Left forelimb (tissue), 1 donor: ENCODE measurements around the gene NEK1.

ENCODE experiments used
- DNase-seq: peaks from one replicate; pipeline ENCODE4 v3.0.0-alpha.2; 2018; ENCODE audit warnings: low spot score

The NEK1 gene

DNA sequence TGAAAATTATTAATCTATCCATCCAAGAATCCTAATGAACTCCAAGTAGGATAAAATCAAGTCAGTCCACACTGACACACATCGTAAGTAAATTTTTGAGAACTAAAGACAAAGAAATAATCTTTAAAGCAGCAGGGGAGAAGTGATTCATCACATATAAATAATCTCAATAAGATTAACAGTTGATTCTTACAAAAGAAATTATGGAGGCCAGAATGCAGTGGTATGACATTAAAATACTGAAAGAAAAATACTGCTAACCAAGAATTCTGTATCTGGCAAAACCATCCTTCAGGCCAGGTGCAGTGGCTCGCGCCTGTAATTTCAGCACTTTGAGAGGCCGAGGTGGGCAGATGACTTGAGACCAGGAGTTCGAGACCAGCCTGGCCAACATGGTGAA lies 245.6 kb downstream of the NEK1 start:
- DNase-seq, result no peak

DNA sequence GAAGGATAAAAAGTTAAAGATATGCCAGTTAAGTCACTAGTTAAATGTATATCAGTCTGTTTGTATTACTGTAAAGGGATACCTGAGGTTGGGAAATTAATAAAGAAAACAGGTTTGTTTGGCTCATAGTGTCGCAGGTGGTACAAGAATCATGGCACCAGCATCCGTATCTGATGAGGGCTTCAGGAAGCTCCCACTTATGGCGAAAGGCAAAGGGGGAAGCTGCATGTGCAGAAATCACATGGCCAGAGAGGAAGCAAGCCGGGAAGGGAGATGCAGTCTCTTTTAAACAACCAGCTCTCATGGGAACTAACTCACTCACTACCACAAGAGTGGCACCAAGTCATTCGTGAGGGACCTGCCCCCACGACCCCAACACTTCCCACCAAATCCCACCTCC lies 249.8 kb downstream of the NEK1 start:
- DNase-seq, result no peak

DNA sequence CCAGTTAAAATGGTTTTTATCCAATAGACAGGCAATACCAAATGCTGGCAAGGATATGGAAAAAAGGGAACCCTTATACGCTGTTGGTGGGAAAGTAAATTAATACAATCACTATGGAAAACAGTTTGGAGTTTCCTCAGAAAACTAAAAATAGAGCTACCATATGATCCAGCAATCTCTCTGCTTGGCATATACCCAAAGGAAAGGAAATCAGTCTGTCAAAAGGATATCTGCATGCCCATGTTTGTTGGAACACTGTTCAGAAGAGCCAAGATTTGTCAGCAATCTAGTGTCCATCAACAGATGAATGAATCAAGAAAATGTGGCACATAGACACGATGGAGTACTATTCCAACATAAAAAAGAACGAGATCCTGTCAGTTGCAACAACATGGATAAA lies 250.6 kb downstream of the NEK1 start:
- DNase-seq, result no peak

DNA sequence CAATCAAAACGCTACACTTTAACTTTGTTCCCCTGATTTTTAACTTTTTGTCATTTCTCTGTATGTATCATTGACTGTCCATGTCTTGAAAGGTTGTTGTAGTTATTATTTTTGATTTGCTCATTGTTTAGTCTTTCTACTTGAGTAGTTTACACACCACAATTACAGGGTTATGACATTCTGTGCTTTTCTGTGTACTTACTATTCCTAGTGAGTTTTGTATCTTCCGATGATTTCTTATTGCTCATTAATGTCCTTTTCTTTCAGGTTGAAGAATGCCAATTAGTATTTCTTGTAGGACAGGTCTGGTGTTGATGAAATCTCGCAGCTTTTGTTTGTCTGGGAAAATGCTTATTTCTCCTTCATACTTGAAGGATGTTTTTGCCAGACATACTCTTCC lies 252.4 kb downstream of the NEK1 start:
- no peak for DNase-seq

DNA sequence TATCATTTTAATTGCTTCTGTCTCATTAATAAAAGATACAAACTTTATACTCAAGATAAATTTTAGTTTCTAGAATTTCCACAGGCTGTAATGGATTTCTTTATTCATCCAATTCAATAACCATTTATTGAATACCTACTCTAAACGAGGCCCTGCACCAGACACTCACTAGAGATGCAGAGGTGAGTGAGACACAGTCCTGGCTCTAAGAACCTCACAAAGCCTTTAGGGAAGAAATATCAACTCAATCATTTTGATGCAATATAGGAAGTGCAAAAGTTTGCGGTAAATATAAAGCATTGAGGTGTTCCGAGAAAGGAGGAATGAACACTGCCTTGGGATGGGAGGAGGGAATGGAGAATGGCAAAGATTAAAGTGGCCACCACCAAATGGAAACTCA lies 260.0 kb downstream of the NEK1 start:
- no peak for DNase-seq

DNA sequence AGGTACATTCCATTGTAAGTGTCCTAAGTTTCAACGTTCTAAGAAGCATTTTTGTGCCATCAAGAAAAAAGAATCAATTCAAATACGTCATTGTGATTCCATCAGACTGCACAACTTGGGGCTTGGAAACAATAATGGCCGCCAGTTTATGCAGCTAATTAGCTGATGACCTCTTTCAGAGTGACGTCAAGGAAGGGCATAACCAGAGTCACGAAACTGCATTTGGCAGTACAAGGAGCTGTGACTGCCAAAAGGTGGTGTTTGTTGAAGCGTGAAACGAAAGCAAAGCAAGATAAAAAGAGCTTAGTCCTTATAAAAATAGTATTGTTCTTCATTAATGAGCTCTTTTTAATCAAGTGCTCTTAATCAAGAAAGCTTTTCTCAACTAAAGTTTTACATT lies 260.5 kb downstream of the NEK1 start:
- DNase-seq, result no peak

DNA sequence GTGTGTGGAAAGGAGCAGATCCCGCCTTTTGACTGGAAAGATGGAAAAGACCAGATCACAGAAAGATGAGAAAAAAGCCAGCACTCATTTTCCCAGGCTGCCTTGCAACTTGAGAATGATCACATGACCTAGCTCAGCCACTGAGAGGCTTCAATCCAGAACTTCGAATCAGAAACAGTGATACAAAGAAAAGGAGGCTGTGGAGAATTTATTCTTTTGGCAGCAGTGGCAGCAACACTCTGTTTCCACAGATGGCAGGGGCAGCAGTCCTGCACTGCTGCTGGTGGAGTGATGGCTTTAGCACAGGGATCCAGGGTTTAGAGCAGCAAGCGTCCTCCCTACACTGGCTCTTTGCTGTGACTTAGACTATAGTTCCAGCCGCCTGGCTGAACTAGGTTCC lies 263.8 kb downstream of the NEK1 start:
- DNase-seq, result no peak

DNA sequence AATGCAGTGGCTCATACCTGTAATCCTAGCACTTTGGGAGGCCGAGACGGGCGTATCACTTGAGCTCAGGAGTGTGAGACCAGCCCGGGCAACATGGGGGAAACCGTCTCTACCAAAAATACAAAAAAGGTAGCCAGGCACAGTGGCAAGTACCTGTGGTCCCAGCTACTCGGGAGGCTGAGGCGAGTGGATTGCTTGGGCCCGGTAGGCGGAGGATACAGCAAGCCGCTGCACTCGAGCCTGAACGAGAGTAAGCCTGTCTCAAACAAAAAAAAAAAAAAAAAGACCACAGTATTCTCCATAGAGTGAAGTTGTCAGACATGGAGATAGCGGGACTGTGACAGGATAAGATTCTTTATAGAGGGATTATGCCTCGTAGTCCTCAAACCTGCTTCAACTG lies 265.5 kb downstream of the NEK1 start:
- no peak for DNase-seq

DNA sequence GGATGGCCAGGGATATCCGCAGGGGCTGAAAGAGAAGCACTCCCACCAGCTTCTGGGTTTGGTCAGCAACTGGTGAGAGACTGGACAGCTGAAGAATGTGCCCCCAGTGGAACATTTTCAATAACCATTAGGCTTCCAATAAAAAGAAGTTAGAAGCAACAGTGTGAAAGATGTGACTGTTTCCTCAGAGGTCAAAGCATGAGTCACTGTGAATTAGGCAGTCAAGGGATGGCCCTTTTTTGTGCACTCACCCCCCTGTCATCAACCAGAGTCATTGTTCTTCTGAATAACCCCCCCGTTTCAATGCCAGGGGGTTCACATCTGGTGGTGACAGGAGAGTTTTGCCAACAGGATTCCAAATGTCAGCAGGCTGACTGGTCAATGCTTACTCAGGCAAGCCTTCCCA lies 267.1 kb downstream of the NEK1 start:
- no peak for DNase-seq
